ENCODE data around the gene TLR10. TPM values are rescaled to one million over a fixed set of nuclear protein-coding genes. Genes with fewer than 3 reads are reported as not detected.

The TLR10 gene
- total and polyA plus RNA-seq, 2 donors (not counting 3 experiments of a cell fraction or from before 2014, with no cell fraction given) = not detected

DNA sequence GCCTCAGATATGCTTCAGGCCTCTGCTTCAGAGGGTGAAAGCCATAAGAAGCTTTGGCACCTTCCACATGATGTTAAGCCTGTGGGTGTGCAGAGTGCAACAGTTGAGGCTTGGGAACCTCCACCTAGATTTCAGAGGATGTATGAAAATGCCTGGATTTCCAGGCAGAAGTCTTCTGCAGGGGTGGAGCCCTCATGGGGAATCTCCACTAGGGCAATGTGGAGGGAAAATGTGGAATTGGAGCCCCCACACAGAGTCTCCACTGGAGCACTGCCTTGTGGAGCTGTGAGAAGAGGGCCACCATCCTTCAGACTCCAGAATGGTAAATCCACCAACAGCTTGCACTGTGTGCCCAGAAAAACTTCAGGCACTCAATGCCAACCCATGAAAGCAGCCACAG lies 35.2 kb downstream of the TLR10 start:
- H3K9me3 ChIP-seq (replicated peaks; ENCODE audit: control insufficient read depth, insufficient read depth, low read length) = no peaks in the 10 kb centered on the region
- peaks cover 0 to under 1% of the 10 kb centered on the region in 2 experiments for H3K27me3 ChIP-seq (ENCODE audit: control insufficient read depth in 2 of 2, insufficient read depth in 2 of 2, low read length in 2 of 2)
- intact Hi-C loops (cut with micrococcal nuclease) (no loop called here), dilution Hi-C loops (cut with MboI; ENCODE audit: extremely low pct_ligation_motif_present, low sequenced_read_pairs) (no loop called here)
- no peaks in the 10 kb centered on the region for H4K20me1 ChIP-seq (replicated peaks; ENCODE audit: control insufficient read depth, extremely low read depth, insufficient read depth, low read length)
- ChIA-PET CTCF (no interaction called here), POLR2A (no interaction called here)
- BruUV-seq (replicated peaks) = no TSS peak
- H3K4me1 ChIP-seq (ENCODE audit: control insufficient read depth, extremely low read depth, insufficient read depth, low read length) = peaks cover 7% of the 10 kb centered on the region
- no peak overlapping the region for H2AFZ ChIP-seq (ENCODE audit: low read depth, low read length)
- H3K27ac ChIP-seq (ENCODE audit: insufficient read depth, low read depth, low read length) = no peak overlapping the region
- H3K4me3 ChIP-seq (replicated peaks in 1 of 3; ENCODE audit: insufficient read depth in 1 of 3, low read depth in 1 of 3, low read length in 3 of 3) = no peak overlapping the region
- FAIRE-seq (no peak), DNase-seq (ENCODE audit: low read depth, low spot score) (no peak)
- H3K79me2 ChIP-seq (ENCODE audit: control insufficient read depth, insufficient read depth, low read length) = no peaks in the 10 kb centered on the region
- no peak for TF ChIP-seq MYC (IDR thresholded peaks at IDR 0.05; ENCODE audit: low read depth, low read length)
- no peak for TF ChIP-seq POLR2A (IDR thresholded peaks at IDR 0.05; ENCODE audit: low read depth, low read length)
- H3K36me3 ChIP-seq (ENCODE audit: control insufficient read depth in 2 of 2, extremely low read depth in 1 of 2, insufficient read depth in 2 of 2, low read length in 2 of 2) = no peaks in the 10 kb centered on the region
- no peak overlapping the region for H3K9ac ChIP-seq (replicated peaks; ENCODE audit: extremely low read depth, insufficient read depth, low read length)
- no peaks in the 10 kb centered on the region for H3K9me1 ChIP-seq (replicated peaks; ENCODE audit: control insufficient read depth, extremely low read depth, insufficient read depth, low read length)
- no peak overlapping the region for H3K4me2 ChIP-seq (ENCODE audit: insufficient read depth, low read length)

- Histone ChIP-seq H3K27ac (ENCODE audit: insufficient read depth, low read depth, low read length) (no peak overlapping the region), H3K36me3 (ENCODE audit: control insufficient read depth in 2 of 2, extremely low read depth in 1 of 2, insufficient read depth in 2 of 2, low read length in 2 of 2) (no peaks in the 10 kb centered on the region), H3K9ac (replicated peaks; ENCODE audit: extremely low read depth, insufficient read depth, low read length) (no peak overlapping the region), H3K4me1 (ENCODE audit: control insufficient read depth, extremely low read depth, insufficient read depth, low read length) (no peaks in the 10 kb centered on the region), H3K4me2 (ENCODE audit: insufficient read depth, low read length) (no peak overlapping the region), H3K9me3 (replicated peaks; ENCODE audit: control insufficient read depth, insufficient read depth, low read length) (no peaks in the 10 kb centered on the region), H3K4me3 (replicated peaks in 1 of 3; ENCODE audit: insufficient read depth in 1 of 3, low read depth in 1 of 3, low read length in 3 of 3) (no peak overlapping the region), H3K79me2 (ENCODE audit: control insufficient read depth, insufficient read depth, low read length) (no peaks in the 10 kb centered on the region), H3K27me3 (ENCODE audit: control insufficient read depth in 2 of 2, insufficient read depth in 2 of 2, low read length in 2 of 2) (peaks cover 0 to 4% of the 10 kb centered on the region in 2 experiments), H3K9me1 (replicated peaks; ENCODE audit: control insufficient read depth, extremely low read depth, insufficient read depth, low read length) (no peaks in the 10 kb centered on the region), H4K20me1 (replicated peaks; ENCODE audit: control insufficient read depth, extremely low read depth, insufficient read depth, low read length) (no peaks in the 10 kb centered on the region), H2AFZ (ENCODE audit: low read depth, low read length) (no peak overlapping the region)
- dilution Hi-C loops (cut with MboI; ENCODE audit: extremely low pct_ligation_motif_present, low sequenced_read_pairs) = no loop called here
- BruUV-seq (replicated peaks) = no TSS peak
- CTCF ChIA-PET = no interaction called here
- no peak for DNase-seq (ENCODE audit: low read depth, low spot score)
- POLR2A ChIA-PET = no interaction called here
- no peak for TF ChIP-seq JUN (IDR thresholded peaks at IDR 0.05; ENCODE audit: borderline replicate concordance, insufficient read depth, insufficient read length, low read depth)
- TF ChIP-seq, protein P1, sequence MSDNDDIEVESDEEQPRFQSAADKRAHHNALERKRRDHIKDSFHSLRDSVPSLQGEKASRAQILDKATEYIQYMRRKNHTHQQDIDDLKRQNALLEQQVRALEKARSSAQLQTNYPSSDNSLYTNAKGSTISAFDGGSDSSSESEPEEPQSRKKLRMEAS (IDR thresholded peaks at IDR 0.05; ENCODE audit: insufficient read depth, insufficient read length) = no peak
- TF ChIP-seq GATA2 (IDR thresholded peaks at IDR 0.05; ENCODE audit: insufficient read depth, insufficient read length, low read depth, low read length) = no peak
- no peak for TF ChIP-seq FOS (IDR thresholded peaks at IDR 0.05; ENCODE audit: borderline replicate concordance, insufficient read depth, low read length)
- no peak for TF ChIP-seq POLR2A (IDR thresholded peaks at IDR 0.05; ENCODE audit: low read depth, low read length)
- TF ChIP-seq CTCF (IDR thresholded peaks at IDR 0.05; ENCODE audit: extremely low read depth in 1 of 2, insufficient read depth in 1 of 2, low read depth in 1 of 2, low read length in 2 of 2) = no peak
- no peak for TF ChIP-seq POLR2AphosphoS5 (IDR thresholded peaks at IDR 0.05; ENCODE audit: insufficient read depth, low read depth, low read length)
- TF ChIP-seq EZH2 (IDR thresholded peaks at IDR 0.05; ENCODE audit: borderline replicate concordance, low read depth, low read length, severe bottlenecking) = no peak
- no peak for TF ChIP-seq MYC (IDR thresholded peaks at IDR 0.05; ENCODE audit: low read depth, low read length)
- FAIRE-seq = no peak
- intact Hi-C loops (cut with micrococcal nuclease) = no loop called here
Observed at GRCh38 chr4:38745881-38746280, 36.9 kb downstream of the TLR10 start.

Data from endothelial cell of umbilical vein (primary cell).